HepG2 (cell line): ENCODE measurements around the gene ZFP69B. TPM values are rescaled to one million over a fixed set of nuclear protein-coding genes. Genes with fewer than 3 reads are reported as not detected.

Experiments
- ATAC-seq: fragments of 200-7000 bp; cut with Tn5 transposase; 3 replicates; pipeline ENCODE4 v1.9.1; 2020; ENCODE audit warnings: mild to moderate bottlenecking, moderate library complexity
- BruUV-seq: library from RNA; stranded (reverse); fragments of 400-500 nt; replicated peaks from 2 replicates; lab custom pipeline; 2021; lab: Mats Ljungman, UMichigan
- CTCF ChIA-PET: fragments of 300-600 bp; formaldehyde crosslinking; extraction: SDS; loops from one replicate; lab custom pipeline; 2021; ENCODE audit warnings: low total read pairs, inconsistent platforms, low intra/inter-chr PET ratio; lab: Yijun Ruan, JAX
- POLR2A ChIA-PET: fragments of 350-600 bp; sonication (Branson Sonifier 250); formaldehyde crosslinking; loops from one replicate; lab custom pipeline; 2020; ENCODE audit warnings: antibody characterized with exemption, inconsistent platforms; lab: Yijun Ruan, JAX
- DNase-seq: peaks from one replicate; pipeline ENCODE4 v3.0.0-alpha.2; 2015; ENCODE audit warnings: low spot score
- FAIRE-seq: peaks from 3 replicates; lab custom pipeline; 2011; peaks lifted over from hg19 to GRCh38; lab: Jason Lieb, UNC
- H2AFZ ChIP-seq: one replicate; pipeline ENCODE4 v1.6.1; 2011; ENCODE audit warnings: low read length, inconsistent platforms
- H3K27ac ChIP-seq: fragments of 300-600 bp; 3 replicates; pipeline ENCODE4 v1.8.0; 2011; ENCODE audit warnings: mixed run types, mild to moderate bottlenecking, mixed read lengths, low read length, inconsistent platforms; ENCODE audit not compliant: insufficient read depth; ENCODE audit errors: extremely low read length
- H3K27me3 ChIP-seq, 2 experiments: fragments of 200-600 bp in 1 of 2; 2 replicates in 1 of 2; 3 replicates in 1 of 2; pipeline versions ENCODE4 v1.6.0 to v1.8.0; 2011; ENCODE audit warnings: low read length in 2 of 2, mild to moderate bottlenecking in 2 of 2, moderate library complexity in 2 of 2, inconsistent platforms in 1 of 2; ENCODE audit not compliant: insufficient read depth in 2 of 2, control insufficient read depth in 1 of 2
- H3K36me3 ChIP-seq, 2 experiments: fragments of 200-600 bp in 1 of 2; replicated peaks in 1 of 2; 2 replicates in 1 of 2; 3 replicates in 1 of 2; pipeline versions ENCODE4 v1.5.1 to v1.8.0; 2011; ENCODE audit warnings: low read length in 2 of 2, inconsistent platforms in 1 of 2; ENCODE audit not compliant: insufficient read depth in 2 of 2, control insufficient read depth in 1 of 2
- H3K4me1 ChIP-seq: 2 replicates; pipeline ENCODE4 v1.5.1; 2012; ENCODE audit warnings: low read length, inconsistent platforms; ENCODE audit not compliant: insufficient read depth
- H3K4me2 ChIP-seq: 2 replicates; pipeline ENCODE4 v1.6.0; 2011; ENCODE audit warnings: low read depth, low read length, inconsistent platforms
- H3K4me3 ChIP-seq, 3 experiments: fragments of 200-600 bp in 1 of 3; sonication (generic), shearing (Covaris generic) in 1 of 3; replicated peaks in 1 of 3; 2 replicates each; pipeline ENCODE4 v1.5.1; 2011 to 2016; ENCODE audit warnings: low read length in 3 of 3, inconsistent platforms in 2 of 3, low read depth in 2 of 3, mild to moderate bottlenecking in 2 of 3, control low read depth in 1 of 3, mixed read lengths in 1 of 3; ENCODE audit not compliant: insufficient read depth in 1 of 3
- H3K79me2 ChIP-seq: one replicate; pipeline ENCODE4 v1.6.1; 2011; ENCODE audit warnings: low read length, inconsistent platforms; ENCODE audit not compliant: insufficient read depth
- H3K9ac ChIP-seq: 2 replicates; pipeline ENCODE4 v1.6.0; 2011; ENCODE audit warnings: mild to moderate bottlenecking, low read depth, low read length, inconsistent platforms; ENCODE audit not compliant: insufficient read depth
- H3K9me3 ChIP-seq: 2 replicates; pipeline ENCODE4 v1.5.1; 2012; ENCODE audit warnings: mild to moderate bottlenecking, low read length
- H4K20me1 ChIP-seq: 2 replicates; pipeline ENCODE4 v1.6.0; 2011; ENCODE audit warnings: inconsistent platforms, mild to moderate bottlenecking, low read length, moderate library complexity; ENCODE audit not compliant: insufficient read depth
- ADNP ChIP-seq: sonication (generic); formaldehyde crosslinking; IDR thresholded peaks from 2 replicates; pipeline ENCODE4 v1.4.0; 2020; ENCODE audit warnings: missing genetic modification reagents
- KLF16 ChIP-seq, 2 experiments: sonication (generic) in 1 of 2; formaldehyde crosslinking in 1 of 2; IDR thresholded peaks; 2 replicates each; pipeline versions ENCODE4 v1.6.1 to v1.8.0; 2016 to 2023; ENCODE audit warnings: missing genetic modification reagents in 2 of 2, missing compliant biosample characterization in 1 of 2
- MBNL3 ChIP-seq: fragments of 250-450 bp; sonication (Bioruptor Pico); conservative IDR thresholded peaks from 2 replicates; pipeline ENCODE4 v1.8.0; 2022; ENCODE audit warnings: mild to moderate bottlenecking, inconsistent platforms
- MED1 ChIP-seq: sonication (generic); formaldehyde crosslinking; IDR thresholded peaks from 2 replicates; pipeline ENCODE4 v1.4.0; 2020; ENCODE audit warnings: missing genetic modification reagents
- PHF20 ChIP-seq: sonication (generic); formaldehyde crosslinking; IDR thresholded peaks from 2 replicates; pipeline ENCODE4 v1.5.0; 2020; ENCODE audit warnings: mild to moderate bottlenecking, missing genetic modification reagents
- PHF5A ChIP-seq: IDR thresholded peaks from one replicate; pipeline ENCODE4 v1.6.1; 2018; ENCODE audit warnings: low read depth, missing genetic modification reagents; ENCODE audit not compliant: unreplicated experiment
- RNF2 ChIP-seq: fragments of 450-650 bp; conservative IDR thresholded peaks from 2 replicates; pipeline ENCODE4 v1.6.1; 2016; ENCODE audit warnings: low read depth
- SAP130 ChIP-seq: IDR thresholded peaks from 2 replicates; pipeline ENCODE4 v1.6.1; 2016; ENCODE audit warnings: low read depth
- SCMH1 ChIP-seq: sonication (generic); formaldehyde crosslinking; IDR thresholded peaks from 2 replicates; pipeline ENCODE4 v1.9.0; 2021; ENCODE audit warnings: missing genetic modification reagents, mild to moderate bottlenecking, borderline replicate concordance
- TCF7 ChIP-seq: sonication (generic); IDR thresholded peaks from 2 replicates; pipeline ENCODE4 v1.6.1; 2016; ENCODE audit warnings: antibody characterized with exemption, low read depth
- ZFP1 ChIP-seq: IDR thresholded peaks from 2 replicates; pipeline ENCODE4 v1.6.1; 2016
- ZNF205 ChIP-seq: IDR thresholded peaks from 2 replicates; pipeline ENCODE4 v1.6.1; 2018; ENCODE audit warnings: missing biosample characterization, missing genetic modification reagents
- ZNF354B ChIP-seq: sonication (generic); formaldehyde crosslinking; IDR thresholded peaks from 2 replicates; pipeline ENCODE4 v1.8.0; 2022; ENCODE audit warnings: mild to moderate bottlenecking, missing genetic modification reagents
- ZNF549 ChIP-seq: sonication (generic); formaldehyde crosslinking; IDR thresholded peaks from 2 replicates; pipeline ENCODE4 v1.5.0; 2020; ENCODE audit warnings: missing genetic modification reagents
- WGBS: methylation state at CpG from one replicate; pipeline ENCODE4 v1.1.6; 2017; ENCODE audit warnings: low lambda C conversion rate; 5-methylcytosine and 5-hydroxymethylcytosine counted together
- in situ Hi-C: cut with HindIII; loops from 2 replicates; pipeline ENCODE4 v1.10.0; 2017; ENCODE audit warnings: low pct_unique_long_range_greater_than_20kb; ENCODE audit not compliant: extremely low pct_ligation_motif_present
- intact Hi-C: fragments of 100-400 bp; cut with micrococcal nuclease; formaldehyde crosslinking; loops from one replicate; pipeline ENCODE4 v1.10.0; 2022; ENCODE audit not compliant: unreplicated experiment
- polyA plus RNA-seq, 8 experiments: library from polyadenylated mRNA; depleted of rRNA in 3 of 8; stranded (reverse) in 7 of 8; unstranded in 1 of 8; fragments of >200 nt; fragmentation: Illumina TruSeq in 4 of 8; extraction: Trizol in 4 of 8; gene quantifications; 2 replicates each; pipeline versions ENCODE4 v1.2.1 to v1.2.3, GENCODE V29; 2011 to 2016; ENCODE audit warnings: low read depth in 4 of 8, missing spikeins in 1 of 8, mixed read lengths in 1 of 8; ENCODE audit not compliant: insufficient read depth in 1 of 8
- total RNA-seq, 5 experiments: library from RNA; depleted of rRNA; stranded (reverse); fragments of >200 nt; fragmentation: Illumina TruSeq; extraction: Trizol; gene quantifications; 2 replicates each; pipeline ENCODE4 v1.2.3, GENCODE V29; 2016; ENCODE audit warnings: low read depth in 1 of 5
- TF ChIP-seq, protein P1 (sequence below): sonication (generic); formaldehyde crosslinking; IDR thresholded peaks from 2 replicates; pipeline ENCODE4 v1.8.0; 2022; ENCODE audit warnings: missing genetic modification reagents, mild to moderate bottlenecking, moderate library complexity, borderline replicate concordance
- TF ChIP-seq, protein P2 (sequence below): sonication (generic); formaldehyde crosslinking; conservative IDR thresholded peaks from 2 replicates; pipeline ENCODE4 v1.4.0; 2020; ENCODE audit warnings: missing genetic modification reagents
- TF ChIP-seq, protein P3 (sequence below): sonication (generic); formaldehyde crosslinking; IDR thresholded peaks from 2 replicates; pipeline ENCODE4 v1.9.0; 2021; ENCODE audit warnings: missing genetic modification reagents, mild to moderate bottlenecking, borderline replicate concordance
- TF ChIP-seq, protein P4 (sequence below): sonication (generic); formaldehyde crosslinking; IDR thresholded peaks from 2 replicates; pipeline ENCODE4 v1.5.1; 2020; ENCODE audit warnings: missing genetic modification reagents, mild to moderate bottlenecking, borderline replicate concordance
- TF ChIP-seq, protein P5 (sequence below): sonication (generic); formaldehyde crosslinking; IDR thresholded peaks from 2 replicates; pipeline ENCODE4 v1.5.1; 2020; ENCODE audit warnings: mild to moderate bottlenecking, moderate library complexity, missing genetic modification reagents

The ZFP69B gene
- total and polyA plus RNA-seq, 2 of the 13 experiments (the other 11 are each of a cell fraction or from before 2014, with no cell fraction given), result 4.6 to 7.7 TPM

DNA sequence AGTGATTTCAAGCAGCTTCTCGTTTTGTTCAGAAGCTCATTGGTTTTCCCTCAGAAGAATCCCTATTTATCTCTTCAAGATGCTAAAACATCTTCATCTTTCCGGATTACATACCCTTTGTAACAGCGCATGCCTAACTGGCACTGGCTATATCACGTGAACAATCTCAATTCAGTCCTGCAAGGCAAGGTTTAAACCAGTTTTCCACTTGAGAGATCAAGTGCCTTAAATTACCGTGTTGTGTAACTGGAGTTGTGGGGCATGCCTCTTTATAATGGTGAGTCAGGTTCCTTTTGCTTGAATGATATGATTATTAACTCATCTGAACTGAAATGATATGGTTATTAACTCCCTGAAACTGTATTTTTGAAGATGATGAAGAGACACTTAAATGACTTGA lies 11.0 kb upstream of the ZFP69B start:
- no peak overlapping the region for H2AFZ ChIP-seq
- ATAC-seq (no peak), DNase-seq (no peak), FAIRE-seq (no peak)
- in situ Hi-C loops (no loop called here), intact Hi-C loops (no loop called here)
- no peaks in the 10 kb centered on the region for H3K36me3 ChIP-seq
- H3K27me3 ChIP-seq, result no peaks in the 10 kb centered on the region
- BruUV-seq, result no TSS peak
- no peaks in the 10 kb centered on the region for H3K9me3 ChIP-seq
- H4K20me1 ChIP-seq, result no peaks in the 10 kb centered on the region
- H3K79me2 ChIP-seq, result no peaks in the 10 kb centered on the region
- ChIA-PET POLR2A (interaction anchor here (2.0 kb wide), 1 partner anchor 18 kb away, joined by 8 read pairs; no protein-coding TSS in a partner anchor), CTCF (no interaction called here)
- no peak for TF ChIP-seq ZNF549
- TF ChIP-seq PHF5A (CRISPR knock-in tag), result no peak
- no peak for TF ChIP-seq ZFP1 (CRISPR knock-in tag)
- TF ChIP-seq, protein P1, sequence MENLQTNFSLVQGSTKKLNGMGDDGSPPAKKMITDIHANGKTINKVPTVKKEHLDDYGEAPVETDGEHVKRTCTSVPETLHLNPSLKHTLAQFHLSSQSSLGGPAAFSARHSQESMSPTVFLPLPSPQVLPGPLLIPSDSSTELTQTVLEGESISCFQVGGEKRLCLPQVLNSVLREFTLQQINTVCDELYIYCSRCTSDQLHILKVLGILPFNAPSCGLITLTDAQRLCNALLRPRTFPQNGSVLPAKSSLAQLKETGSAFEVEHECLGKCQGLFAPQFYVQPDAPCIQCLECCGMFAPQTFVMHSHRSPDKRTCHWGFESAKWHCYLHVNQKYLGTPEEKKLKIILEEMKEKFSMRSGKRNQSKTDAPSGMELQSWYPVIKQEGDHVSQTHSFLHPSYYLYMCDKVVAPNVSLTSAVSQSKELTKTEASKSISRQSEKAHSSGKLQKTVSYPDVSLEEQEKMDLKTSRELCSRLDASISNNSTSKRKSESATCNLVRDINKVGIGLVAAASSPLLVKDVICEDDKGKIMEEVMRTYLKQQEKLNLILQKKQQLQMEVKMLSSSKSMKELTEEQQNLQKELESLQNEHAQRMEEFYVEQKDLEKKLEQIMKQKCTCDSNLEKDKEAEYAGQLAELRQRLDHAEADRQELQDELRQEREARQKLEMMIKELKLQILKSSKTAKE (CRISPR knock-in tag), result no peak
- TF ChIP-seq RNF2, result no peak
- TF ChIP-seq, protein P2, sequence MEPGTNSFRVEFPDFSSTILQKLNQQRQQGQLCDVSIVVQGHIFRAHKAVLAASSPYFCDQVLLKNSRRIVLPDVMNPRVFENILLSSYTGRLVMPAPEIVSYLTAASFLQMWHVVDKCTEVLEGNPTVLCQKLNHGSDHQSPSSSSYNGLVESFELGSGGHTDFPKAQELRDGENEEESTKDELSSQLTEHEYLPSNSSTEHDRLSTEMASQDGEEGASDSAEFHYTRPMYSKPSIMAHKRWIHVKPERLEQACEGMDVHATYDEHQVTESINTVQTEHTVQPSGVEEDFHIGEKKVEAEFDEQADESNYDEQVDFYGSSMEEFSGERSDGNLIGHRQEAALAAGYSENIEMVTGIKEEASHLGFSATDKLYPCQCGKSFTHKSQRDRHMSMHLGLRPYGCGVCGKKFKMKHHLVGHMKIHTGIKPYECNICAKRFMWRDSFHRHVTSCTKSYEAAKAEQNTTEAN, result no peak
- TF ChIP-seq KLF16 (CRISPR knock-in tag; IDR thresholded peaks at IDR 0.05), result no peak
- no peak for TF ChIP-seq ZNF205 (CRISPR knock-in tag)
- TF ChIP-seq SCMH1 (CRISPR knock-in tag), result no peak
- no peak for TF ChIP-seq ZNF354B (CRISPR knock-in tag)
- TF ChIP-seq SAP130 (CRISPR knock-in tag), result no peak
- TF ChIP-seq, protein P3, sequence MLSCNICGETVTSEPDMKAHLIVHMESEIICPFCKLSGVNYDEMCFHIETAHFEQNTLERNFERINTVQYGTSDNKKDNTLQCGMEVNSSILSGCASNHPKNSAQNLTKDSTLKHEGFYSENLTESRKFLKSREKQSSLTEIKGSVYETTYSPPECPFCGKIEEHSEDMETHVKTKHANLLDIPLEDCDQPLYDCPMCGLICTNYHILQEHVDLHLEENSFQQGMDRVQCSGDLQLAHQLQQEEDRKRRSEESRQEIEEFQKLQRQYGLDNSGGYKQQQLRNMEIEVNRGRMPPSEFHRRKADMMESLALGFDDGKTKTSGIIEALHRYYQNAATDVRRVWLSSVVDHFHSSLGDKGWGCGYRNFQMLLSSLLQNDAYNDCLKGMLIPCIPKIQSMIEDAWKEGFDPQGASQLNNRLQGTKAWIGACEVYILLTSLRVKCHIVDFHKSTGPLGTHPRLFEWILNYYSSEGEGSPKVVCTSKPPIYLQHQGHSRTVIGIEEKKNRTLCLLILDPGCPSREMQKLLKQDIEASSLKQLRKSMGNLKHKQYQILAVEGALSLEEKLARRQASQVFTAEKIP (CRISPR knock-in tag), result no peak
- TF ChIP-seq, protein P4, sequence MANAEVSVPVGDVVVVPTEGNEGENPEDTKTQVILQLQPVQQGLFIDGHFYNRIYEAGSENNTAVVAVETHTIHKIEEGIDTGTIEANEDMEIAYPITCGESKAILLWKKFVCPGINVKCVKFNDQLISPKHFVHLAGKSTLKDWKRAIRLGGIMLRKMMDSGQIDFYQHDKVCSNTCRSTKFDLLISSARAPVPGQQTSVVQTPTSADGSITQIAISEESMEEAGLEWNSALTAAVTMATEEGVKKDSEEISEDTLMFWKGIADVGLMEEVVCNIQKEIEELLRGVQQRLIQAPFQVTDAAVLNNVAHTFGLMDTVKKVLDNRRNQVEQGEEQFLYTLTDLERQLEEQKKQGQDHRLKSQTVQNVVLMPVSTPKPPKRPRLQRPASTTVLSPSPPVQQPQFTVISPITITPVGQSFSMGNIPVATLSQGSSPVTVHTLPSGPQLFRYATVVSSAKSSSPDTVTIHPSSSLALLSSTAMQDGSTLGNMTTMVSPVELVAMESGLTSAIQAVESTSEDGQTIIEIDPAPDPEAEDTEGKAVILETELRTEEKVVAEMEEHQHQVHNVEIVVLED, result no peak
- TF ChIP-seq PHF20 (CRISPR knock-in tag), result no peak
- no peak for TF ChIP-seq MBNL3 (CRISPR knock-in tag)
- no peak for TF ChIP-seq MED1 (CRISPR knock-in tag)
- no peak for TF ChIP-seq ADNP (CRISPR knock-in tag)
- TF ChIP-seq, protein P5, sequence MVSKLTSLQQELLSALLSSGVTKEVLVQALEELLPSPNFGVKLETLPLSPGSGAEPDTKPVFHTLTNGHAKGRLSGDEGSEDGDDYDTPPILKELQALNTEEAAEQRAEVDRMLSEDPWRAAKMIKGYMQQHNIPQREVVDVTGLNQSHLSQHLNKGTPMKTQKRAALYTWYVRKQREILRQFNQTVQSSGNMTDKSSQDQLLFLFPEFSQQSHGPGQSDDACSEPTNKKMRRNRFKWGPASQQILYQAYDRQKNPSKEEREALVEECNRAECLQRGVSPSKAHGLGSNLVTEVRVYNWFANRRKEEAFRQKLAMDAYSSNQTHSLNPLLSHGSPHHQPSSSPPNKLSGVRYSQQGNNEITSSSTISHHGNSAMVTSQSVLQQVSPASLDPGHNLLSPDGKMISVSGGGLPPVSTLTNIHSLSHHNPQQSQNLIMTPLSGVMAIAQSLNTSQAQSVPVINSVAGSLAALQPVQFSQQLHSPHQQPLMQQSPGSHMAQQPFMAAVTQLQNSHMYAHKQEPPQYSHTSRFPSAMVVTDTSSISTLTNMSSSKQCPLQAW, result no peak
- TF ChIP-seq TCF7, result no peak
- no peak overlapping the region for H3K27ac ChIP-seq
- H3K4me3 ChIP-seq, result no peak overlapping the region
- no peak overlapping the region for H3K9ac ChIP-seq
- WGBS, result 77% methylated on average over 5 of the region's 5 CpGs
- peaks cover 24% of the 10 kb centered on the region for H3K4me1 ChIP-seq
- H3K4me2 ChIP-seq, result no peak overlapping the region
